HG02610 (cell line): ENCODE data around the gene DUSP19.

ENCODE experiments used
- ATAC-seq: cut with Tn5 transposase; IDR thresholded peaks from one replicate; pipeline ENCODE4 v1.9.1; 2021; ENCODE audit warnings: mild to moderate bottlenecking, moderate library complexity; ENCODE audit not compliant: unreplicated experiment

DUSP19 gene

GRCh38 chr2:183124222-183124956 is 45.8 kb downstream of the DUSP19 start, which contains the start of gene NUP35:
TSS of gene NUP35 (plus strand) at chr2:183124443. CDS start at chr2:183124458, 15 bp downstream.
- peak; percentile 86 for ATAC-seq

- ATAC-seq = no peak
These were observed 46.4 kb downstream of the DUSP19 start for GRCh38 chr2:183124957-183125255.

GRCh38 chr2:183125659-183126341 is 47.3 kb downstream of the DUSP19 start:
- no peak for ATAC-seq

GRCh38 chr2:183126635-183127034 is 48.1 kb downstream of the DUSP19 start:
- no peak for ATAC-seq

DNA sequence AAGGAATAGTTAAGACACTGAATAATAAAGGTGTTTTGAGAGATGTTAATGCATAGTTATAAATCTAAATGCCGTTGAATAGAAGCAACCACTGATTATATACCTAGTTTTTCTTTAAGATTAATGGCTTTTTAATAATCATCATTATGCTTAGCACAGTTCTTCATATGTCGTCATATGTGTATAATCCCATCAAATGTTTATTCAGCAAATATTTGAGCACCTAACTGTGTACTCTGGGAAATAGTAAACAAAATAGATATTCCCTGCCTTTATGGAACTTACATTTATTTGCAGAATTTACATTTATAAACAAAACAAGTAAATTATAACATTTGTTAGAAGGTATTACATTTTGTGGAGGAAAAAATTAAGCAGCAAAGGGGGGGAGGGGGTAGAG is 55.5 kb downstream of the DUSP19 start:
- ATAC-seq = no peak

- no peak for ATAC-seq
These were observed 70.4 kb downstream of the DUSP19 start for GRCh38 chr2:183148955-183149354.

GRCh38 chr2:183149489-183149888 is 70.9 kb downstream of the DUSP19 start:
- no peak for ATAC-seq
